ENCODE data around the gene ZNF174.

ZNF174 gene

DNA sequence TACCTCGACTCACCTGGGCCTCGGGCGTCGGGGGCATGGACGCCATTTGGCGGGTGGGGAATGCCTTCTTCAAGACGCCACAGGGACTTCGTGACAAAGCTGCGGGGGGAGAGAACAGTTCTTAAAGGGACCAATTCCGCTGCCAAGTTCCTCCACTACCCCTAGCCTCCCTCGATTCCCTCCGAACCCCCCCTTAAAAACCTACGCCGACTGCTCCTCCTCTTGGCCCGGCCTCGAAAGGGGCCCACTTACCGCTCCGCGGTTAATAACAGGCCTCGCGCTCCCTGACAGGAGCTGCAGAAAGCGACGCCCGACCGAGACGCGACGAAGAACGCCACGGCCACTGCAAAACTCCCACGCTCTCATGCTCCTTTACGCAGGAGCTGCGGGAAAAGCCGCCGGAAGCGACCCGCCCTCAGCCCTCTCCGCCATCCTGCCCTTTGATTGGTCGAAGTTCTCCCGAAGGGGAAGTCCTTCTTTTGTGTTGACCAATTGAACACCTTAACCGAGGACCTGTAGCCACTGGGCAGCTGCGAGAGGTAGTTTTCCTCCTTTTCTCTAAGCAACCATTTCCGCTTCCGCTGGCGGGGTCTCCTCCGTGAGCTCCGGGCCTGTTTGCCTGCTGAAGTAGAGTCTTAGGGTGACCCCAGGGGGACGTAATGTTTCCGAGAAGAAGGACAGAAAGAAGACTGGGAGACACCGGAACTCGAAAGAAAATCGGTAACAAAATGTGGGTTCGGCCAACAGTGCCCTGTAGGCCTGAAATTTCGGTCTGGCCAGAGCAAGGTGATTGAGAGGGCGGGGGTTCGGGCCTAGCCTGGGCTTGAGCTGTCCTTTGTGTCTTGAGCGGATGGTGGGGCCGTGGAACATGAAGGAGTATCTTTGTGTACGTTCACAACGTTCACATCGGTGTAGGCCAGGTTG is 42.4 kb downstream of the ZNF174 start, which contains the start of the genes NAA60 and ZNF597:
Gene NAA60, plus strand, starts transcription at position 573 of the 924 bp plus-strand sequence. CDS start 32,548 bp downstream, outside the sequence.
Gene ZNF597, minus strand, starts transcription at position 397 of the 924 bp plus-strand sequence. Its CDS starts 351 bp downstream, at position 46.
- DNase-seq (peak; percentile 77), ATAC-seq (peak; percentile 95)

DNA sequence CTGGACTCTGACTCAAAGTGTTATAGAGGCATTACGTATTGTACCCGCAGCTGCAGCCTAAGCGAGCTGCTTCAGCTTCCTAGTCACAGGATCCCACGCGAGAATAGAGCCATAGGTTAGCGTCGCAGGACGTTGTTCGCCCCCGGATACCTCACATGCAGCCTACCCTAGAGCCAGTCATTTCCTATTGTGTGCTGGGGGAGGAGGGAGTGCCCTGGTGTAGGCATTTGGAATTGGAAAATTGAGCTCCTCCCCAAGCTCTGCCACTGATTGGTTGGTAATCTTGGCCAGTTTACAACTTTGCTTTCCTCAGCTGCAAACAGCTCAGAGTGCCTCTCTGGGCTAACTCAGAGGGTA is 43.0 kb downstream of the ZNF174 start:
- DNase-seq (peak; percentile 36), ATAC-seq (peak; percentile 65)

DNA sequence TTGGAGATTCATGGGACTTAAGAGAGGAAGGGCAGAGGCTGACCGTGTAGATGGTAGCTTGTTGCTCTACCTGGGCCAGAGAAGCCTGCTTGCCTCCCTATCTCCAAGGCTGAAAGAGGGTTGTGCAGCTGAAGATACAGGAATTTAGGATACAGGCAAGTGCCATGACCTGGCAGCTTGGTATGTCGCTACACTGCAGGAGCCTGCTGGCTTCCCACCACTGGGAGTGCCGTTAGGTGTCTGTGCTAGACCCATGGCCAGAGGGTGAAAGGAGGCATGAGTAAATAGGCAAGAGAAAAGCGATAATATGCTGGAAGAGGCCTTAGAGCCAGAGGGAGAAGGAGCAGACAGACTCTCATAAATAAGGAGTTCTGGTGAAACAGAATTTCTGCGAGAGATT is 53.1 kb downstream of the ZNF174 start:
- ATAC-seq (no peak), DNase-seq (no peak)

DNA sequence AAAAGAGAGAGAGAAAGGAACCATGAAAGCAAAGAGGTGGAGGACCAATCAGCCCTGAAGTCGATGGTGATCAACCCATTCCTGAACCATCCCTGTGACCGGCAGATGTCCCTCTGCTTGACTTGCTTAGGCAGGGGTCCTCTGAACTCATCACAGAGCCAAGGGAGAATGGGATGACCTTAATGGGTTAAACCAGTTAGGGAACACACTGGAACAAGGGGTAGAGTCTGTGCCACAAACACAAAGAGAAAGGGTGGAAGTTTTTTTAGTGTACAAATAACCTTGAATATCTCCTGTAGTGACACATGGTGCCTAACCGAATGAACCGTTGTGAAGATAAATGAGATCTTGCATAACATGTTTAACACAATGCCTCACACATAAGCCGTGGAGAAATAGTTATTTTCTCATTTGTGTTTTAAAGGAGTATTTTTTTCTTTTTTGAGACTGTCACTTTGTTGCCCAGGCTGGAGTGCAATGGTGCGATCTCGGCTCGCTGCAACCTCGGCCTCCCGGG is 53.7 kb downstream of the ZNF174 start:
- DNase-seq (no peak), ATAC-seq (no peak)

DNA sequence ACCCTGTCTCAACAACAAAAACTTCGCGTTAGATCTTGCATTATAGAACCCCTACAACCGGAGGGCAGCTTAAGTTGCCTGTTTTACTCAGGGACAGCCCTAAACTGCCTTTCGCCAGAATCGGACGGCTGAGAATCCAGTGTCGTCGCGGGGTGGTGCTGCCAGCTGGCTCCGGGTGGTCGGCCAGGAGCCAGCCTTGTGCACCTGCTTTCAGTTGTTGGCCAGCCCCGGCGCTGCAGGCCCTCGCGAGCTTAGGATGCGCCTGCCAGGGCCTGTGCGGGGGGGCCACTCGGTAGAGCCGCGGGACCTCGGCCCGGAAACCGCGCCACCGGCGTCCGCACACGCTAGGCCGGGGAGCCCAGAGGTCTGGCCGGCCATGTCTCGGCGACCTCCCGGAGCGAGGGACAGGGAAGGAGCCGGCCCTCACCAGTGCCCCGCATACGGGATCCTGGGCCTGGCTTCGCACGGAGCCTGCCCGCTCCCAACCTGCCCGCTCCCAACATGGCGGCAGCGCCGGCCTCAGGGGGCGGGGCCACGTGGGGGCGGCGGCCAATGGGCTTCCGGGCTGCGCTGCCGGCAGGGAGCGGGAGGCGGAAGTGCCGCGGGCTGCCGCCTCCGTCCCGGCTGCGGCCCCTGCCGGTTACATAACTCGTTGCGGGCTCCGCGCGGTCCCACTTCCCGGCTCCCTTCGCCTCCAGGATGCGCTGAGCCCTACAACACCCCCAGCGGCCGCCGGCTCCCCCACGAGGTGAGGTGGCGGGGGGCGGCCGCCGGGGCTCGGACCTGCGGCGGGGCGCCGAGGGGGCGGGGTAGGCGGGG is 56.6 kb downstream of the ZNF174 start:
- ATAC-seq, result peak; percentile 87

DNA sequence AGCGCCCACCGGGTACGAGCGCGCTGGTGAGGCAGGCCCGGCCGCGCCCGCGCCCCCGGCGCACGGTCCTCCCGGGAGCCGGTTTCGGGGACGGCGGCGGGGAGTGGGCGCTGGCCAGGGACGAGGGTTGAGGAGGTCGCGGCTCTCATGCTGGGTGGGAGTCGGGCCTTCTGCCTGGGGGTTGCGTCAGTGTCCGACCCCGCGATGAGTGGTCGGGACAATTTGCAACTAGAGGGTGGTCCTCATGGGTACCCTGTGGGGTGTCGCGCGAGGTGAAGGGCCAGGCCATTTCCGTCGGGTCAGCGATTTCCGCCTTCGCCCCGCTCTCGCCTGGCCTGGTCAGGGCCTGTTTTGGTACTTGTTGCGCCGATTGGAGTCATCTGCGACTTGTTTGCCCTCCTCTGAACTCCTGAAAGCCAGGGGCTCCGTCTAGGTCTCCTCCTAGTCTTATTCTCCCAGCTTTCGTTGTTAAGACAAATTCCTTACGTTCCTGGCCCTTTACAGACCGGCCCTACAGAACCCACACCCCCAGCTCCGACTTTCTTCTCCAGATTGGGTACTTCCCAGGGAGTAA is 57.4 kb downstream of the ZNF174 start:
- no peak for ATAC-seq

More for the DNA sequence above, 56.6 kb downstream of the ZNF174 start:
- DNase-seq, result peak; percentile 92

GRCh38 chr16:3458852-3459361 is 57.9 kb downstream of the ZNF174 start:
- ATAC-seq (peak; percentile 16), DNase-seq (no peak)

More for the DNA sequence above, 57.4 kb downstream of the ZNF174 start:
- peak; percentile 28 for DNase-seq
